ENCODE data around the gene CACTIN.

DNA sequence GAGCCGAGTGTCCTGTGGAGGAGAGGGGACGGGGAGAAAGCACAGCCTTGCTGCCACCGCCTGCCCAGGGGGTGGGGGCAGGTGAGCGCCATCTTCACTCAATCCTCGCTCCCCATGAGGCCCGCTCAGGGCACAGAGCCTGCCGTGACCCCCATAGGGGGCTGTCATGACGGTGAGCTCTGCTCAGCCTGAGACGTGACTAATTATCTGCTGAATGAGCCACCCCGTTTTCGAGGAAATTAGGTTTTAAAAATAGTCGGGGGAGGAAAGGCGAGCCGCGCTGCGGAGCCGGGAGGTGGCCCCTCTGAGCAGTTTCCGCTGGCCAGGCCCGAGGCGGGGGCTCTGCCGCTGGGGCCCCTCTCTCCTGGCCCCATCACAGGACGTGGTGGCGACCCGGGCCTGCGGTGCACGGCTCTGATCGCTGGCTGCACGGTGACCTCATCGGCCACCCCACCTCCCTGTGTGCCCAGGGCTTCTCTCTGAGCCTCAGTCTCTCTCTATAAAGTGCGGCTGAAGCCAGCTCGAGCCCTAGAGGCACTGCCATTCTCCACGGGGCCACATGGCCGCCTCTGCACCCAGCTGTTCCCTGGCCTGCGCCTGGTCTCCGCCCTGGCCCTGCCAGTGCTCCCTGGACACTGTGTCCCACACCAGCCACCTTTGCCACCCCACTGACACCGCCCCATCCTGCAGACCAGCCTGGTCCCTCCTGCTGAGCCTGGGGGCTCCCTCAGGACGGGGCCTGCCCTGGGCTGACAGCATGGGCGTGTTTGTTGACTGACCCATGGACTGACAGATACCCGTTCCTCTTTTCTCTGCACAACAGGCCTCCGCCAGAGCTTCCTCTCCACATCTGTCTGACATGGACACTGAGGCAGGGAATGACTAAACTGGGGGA lies 45.3 kb upstream of the CACTIN start:
- TF ChIP-seq YY1 (IDR thresholded peaks at IDR 0.05; ENCODE audit: low read depth, low read length) (no peak), POLR2A (IDR thresholded peaks at IDR 0.05; ENCODE audit: control extremely low read depth in 1 of 2, low read depth in 2 of 2, low read length in 2 of 2) (no peak), SIX5 (IDR thresholded peaks at IDR 0.05; ENCODE audit: low read depth, low read length) (no peak), BRCA1 (IDR thresholded peaks at IDR 0.05; ENCODE audit: low read depth, low read length) (no peak), JUND (IDR thresholded peaks at IDR 0.05; ENCODE audit: low read length) (no peak), CHD2 (IDR thresholded peaks at IDR 0.05; ENCODE audit: low read length) (no peak), CEBPB (IDR thresholded peaks at IDR 0.05; ENCODE audit: low read depth, low read length) (no peak), HDAC2 (IDR thresholded peaks at IDR 0.05; ENCODE audit: borderline replicate concordance in 1 of 2, low read depth in 2 of 2, low read length in 2 of 2) (no peak), RAD21 (IDR thresholded peaks at IDR 0.05 in 1 of 2, conservative IDR thresholded peaks at IDR 0.05 in 1 of 2; ENCODE audit: low read depth in 2 of 2, low read length in 2 of 2) (no peak)
- TF ChIP-seq, protein P1, sequence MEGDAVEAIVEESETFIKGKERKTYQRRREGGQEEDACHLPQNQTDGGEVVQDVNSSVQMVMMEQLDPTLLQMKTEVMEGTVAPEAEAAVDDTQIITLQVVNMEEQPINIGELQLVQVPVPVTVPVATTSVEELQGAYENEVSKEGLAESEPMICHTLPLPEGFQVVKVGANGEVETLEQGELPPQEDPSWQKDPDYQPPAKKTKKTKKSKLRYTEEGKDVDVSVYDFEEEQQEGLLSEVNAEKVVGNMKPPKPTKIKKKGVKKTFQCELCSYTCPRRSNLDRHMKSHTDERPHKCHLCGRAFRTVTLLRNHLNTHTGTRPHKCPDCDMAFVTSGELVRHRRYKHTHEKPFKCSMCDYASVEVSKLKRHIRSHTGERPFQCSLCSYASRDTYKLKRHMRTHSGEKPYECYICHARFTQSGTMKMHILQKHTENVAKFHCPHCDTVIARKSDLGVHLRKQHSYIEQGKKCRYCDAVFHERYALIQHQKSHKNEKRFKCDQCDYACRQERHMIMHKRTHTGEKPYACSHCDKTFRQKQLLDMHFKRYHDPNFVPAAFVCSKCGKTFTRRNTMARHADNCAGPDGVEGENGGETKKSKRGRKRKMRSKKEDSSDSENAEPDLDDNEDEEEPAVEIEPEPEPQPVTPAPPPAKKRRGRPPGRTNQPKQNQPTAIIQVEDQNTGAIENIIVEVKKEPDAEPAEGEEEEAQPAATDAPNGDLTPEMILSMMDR (IDR thresholded peaks at IDR 0.05; ENCODE audit: control extremely low read depth in 1 of 3, insufficient read depth in 1 of 3, low read depth in 1 of 3, low read length in 3 of 3), result no peak
- TF ChIP-seq, protein P2, sequence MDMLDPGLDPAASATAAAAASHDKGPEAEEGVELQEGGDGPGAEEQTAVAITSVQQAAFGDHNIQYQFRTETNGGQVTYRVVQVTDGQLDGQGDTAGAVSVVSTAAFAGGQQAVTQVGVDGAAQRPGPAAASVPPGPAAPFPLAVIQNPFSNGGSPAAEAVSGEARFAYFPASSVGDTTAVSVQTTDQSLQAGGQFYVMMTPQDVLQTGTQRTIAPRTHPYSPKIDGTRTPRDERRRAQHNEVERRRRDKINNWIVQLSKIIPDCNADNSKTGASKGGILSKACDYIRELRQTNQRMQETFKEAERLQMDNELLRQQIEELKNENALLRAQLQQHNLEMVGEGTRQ (IDR thresholded peaks at IDR 0.05; ENCODE audit: low read length), result no peak
- TF ChIP-seq, protein P3, sequence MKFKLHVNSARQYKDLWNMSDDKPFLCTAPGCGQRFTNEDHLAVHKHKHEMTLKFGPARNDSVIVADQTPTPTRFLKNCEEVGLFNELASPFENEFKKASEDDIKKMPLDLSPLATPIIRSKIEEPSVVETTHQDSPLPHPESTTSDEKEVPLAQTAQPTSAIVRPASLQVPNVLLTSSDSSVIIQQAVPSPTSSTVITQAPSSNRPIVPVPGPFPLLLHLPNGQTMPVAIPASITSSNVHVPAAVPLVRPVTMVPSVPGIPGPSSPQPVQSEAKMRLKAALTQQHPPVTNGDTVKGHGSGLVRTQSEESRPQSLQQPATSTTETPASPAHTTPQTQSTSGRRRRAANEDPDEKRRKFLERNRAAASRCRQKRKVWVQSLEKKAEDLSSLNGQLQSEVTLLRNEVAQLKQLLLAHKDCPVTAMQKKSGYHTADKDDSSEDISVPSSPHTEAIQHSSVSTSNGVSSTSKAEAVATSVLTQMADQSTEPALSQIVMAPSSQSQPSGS (IDR thresholded peaks at IDR 0.05; ENCODE audit: low read length), result no peak
